ENCODE data around the gene ST3GAL2. TPM values are rescaled to one million over a fixed set of nuclear protein-coding genes. Genes with fewer than 3 reads are reported as not detected.

Gene ST3GAL2
- total RNA-seq, 1 donor from 2014 or later: 52.3 TPM

GRCh38 chr16:70437017-70437581 is 1.8 kb downstream of the ST3GAL2 start:
- Histone ChIP-seq H3K4me1 (peaks cover 16 to 39% of the 10 kb centered on the region in 2 donors), H3K9me3 (no peaks in the 10 kb centered on the region), H3K27me3 (no peaks in the 10 kb centered on the region), H3K4me3 (peak overlapping the region in 1 of 2 donors; percentile 97), H3K36me3 (peaks cover 0 to 4% of the 10 kb centered on the region in 2 donors), H3K27ac (peak overlapping the region; percentile 52 to 76)
- DNase-seq (ENCODE audit: low spot score in 2 of 2): no peak
- no peak for TF ChIP-seq CTCF (IDR thresholded peaks at IDR 0.05)
- intact Hi-C loops (cut with DNase I): no loop called here

DNA sequence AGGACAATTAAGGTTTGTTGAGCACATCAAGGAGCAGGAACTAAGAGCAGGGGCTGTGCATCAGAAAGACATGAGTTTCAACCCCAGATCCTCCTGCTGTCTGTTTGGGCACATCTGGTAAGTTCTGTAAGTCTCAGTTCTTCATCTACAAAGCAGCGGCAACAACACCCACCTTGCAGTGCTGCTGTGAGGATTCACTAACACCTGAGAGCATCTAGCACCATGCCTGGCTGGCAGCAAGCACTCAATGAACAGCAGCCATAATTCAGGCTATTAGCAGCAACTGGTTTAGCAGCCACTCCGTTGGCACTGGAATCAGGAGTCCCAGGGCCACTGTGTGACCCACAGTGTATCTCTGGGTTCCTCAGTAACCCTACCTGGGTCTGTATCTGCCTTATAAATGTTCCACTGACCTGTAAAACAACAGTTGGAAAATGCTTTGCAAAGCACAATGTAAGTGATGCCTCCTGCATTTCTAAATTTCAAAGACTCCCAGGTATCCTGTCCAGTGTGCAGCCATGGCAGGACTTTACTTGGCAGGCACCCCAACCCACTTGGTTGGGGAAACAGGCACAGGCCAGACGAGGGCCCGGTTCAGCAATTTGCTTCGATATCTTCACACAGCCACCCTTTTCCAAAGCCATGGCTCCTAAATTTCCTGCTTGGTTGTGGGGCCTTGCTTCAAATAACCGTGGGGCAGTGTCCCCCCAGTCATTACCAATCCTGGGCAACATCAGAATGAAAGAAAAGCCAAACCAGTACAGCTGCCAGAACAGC is 4.2 kb downstream of the ST3GAL2 start:
- Histone ChIP-seq H3K27me3 (no peaks in the 10 kb centered on the region), H3K4me3 (no peak overlapping the region), H3K27ac (peak overlapping the region; percentile 73 to 75), H3K9me3 (no peaks in the 10 kb centered on the region), H3K36me3 (peaks cover 0 to 4% of the 10 kb centered on the region in 2 donors), H3K4me1 (peaks cover 16 to 50% of the 10 kb centered on the region in 2 donors)
- intact Hi-C loops (cut with DNase I): no loop called here
- no peak for DNase-seq (ENCODE audit: low spot score in 2 of 2)
- no peak for TF ChIP-seq CTCF (IDR thresholded peaks at IDR 0.05)

GRCh38 chr16:70433458-70434103 is 5.3 kb downstream of the ST3GAL2 start:
- Histone ChIP-seq H3K36me3 (peaks cover 0 to 4% of the 10 kb centered on the region in 2 donors), H3K27me3 (no peaks in the 10 kb centered on the region), H3K4me3 (peak overlapping the region in 1 of 2 donors; percentile 30), H3K9me3 (no peaks in the 10 kb centered on the region), H3K27ac (peak overlapping the region; percentile 73 to 75), H3K4me1 (peaks cover 22 to 53% of the 10 kb centered on the region in 2 donors)
- intact Hi-C loops (cut with DNase I): no loop called here
- TF ChIP-seq CTCF (IDR thresholded peaks at IDR 0.05): no peak
- peak in 1 of 2 donors; percentile 72 for DNase-seq (ENCODE audit: low spot score in 2 of 2)

DNA sequence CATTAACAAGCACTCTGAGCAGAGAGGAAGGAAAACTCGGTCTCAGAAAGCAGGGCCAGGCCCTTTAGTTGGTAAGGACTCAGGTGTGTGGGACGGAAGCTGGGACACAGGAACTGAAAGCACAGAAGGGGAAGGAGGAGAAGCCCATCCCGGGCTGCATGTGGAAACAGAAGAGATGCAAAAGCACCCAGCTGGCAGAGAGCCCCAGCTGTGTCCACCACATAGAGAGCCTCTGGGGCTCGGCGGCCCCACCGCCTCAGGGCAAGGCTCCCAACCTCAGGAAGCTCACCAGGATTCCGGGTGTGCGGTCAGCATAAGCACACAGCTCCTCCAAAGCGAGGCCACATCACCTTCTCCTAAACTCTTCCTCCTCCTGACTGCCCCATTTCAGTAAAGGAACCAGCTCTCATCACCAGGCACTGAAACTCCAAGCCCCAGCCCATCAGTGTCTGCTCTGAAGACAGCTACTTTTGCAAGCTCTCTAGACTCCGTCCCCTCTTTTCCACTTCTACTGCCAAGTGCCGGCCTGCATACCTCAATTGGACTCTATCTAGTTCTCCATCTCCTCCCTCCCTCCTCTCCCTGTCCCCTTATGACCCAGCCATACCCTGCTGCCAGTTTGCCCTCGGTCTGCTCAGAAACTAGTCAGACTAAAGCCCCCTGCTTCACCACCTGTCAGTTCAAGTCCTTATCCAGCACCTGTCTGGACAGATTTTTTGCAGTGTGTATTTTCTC is 6.0 kb downstream of the ST3GAL2 start:
- H3K4me3 ChIP-seq: peak overlapping the region in 1 of 2 donors; percentile 30
- peaks cover 27 to 60% of the 10 kb centered on the region in 2 donors for H3K4me1 ChIP-seq
- peak overlapping the region; percentile 73 to 75 for H3K27ac ChIP-seq
- H3K9me3 ChIP-seq: no peaks in the 10 kb centered on the region
- DNase-seq (ENCODE audit: low spot score in 2 of 2): no peak
- H3K27me3 ChIP-seq: no peaks in the 10 kb centered on the region
- TF ChIP-seq CTCF (IDR thresholded peaks at IDR 0.05): no peak
- H3K36me3 ChIP-seq: peaks cover 0 to 4% of the 10 kb centered on the region in 2 donors
- intact Hi-C loops (cut with DNase I): no loop called here

- TF ChIP-seq CTCF (IDR thresholded peaks at IDR 0.05): no peak
- intact Hi-C loops (cut with DNase I): no loop called here
- H3K27ac ChIP-seq: peak overlapping the region; percentile 73 to 75
- peaks cover 0 to 4% of the 10 kb centered on the region in 2 donors for H3K36me3 ChIP-seq
- H3K4me3 ChIP-seq: no peak overlapping the region
- H3K4me1 ChIP-seq: peaks cover 30 to 64% of the 10 kb centered on the region in 2 donors
- H3K9me3 ChIP-seq: no peaks in the 10 kb centered on the region
- H3K27me3 ChIP-seq: no peaks in the 10 kb centered on the region
- no peak for DNase-seq (ENCODE audit: low spot score in 2 of 2)
Observed at GRCh38 chr16:70432356-70432722, 6.6 kb downstream of the ST3GAL2 start.
